K562 (cell line): ENCODE data around the gene C1QTNF5. TPM values are rescaled to one million over a fixed set of nuclear protein-coding genes. Genes with fewer than 3 reads are reported as not detected.

Source experiments
- CTBP1 ChIP-seq: fragments of 450-650 bp; IDR thresholded peaks from 2 replicates; pipeline ENCODE4 v1.6.1; 2016; ENCODE audit warnings: borderline replicate concordance
- CTCFL ChIP-seq: IDR thresholded peaks from 2 replicates; pipeline ENCODE4 v1.6.1; 2011; ENCODE audit warnings: borderline replicate concordance, low read depth, mild to moderate bottlenecking, moderate library complexity, low read length; ENCODE audit not compliant: insufficient read depth, poor library complexity, severe bottlenecking
- EGR1 ChIP-seq: fragments of 450-650 bp; conservative IDR thresholded peaks from 2 replicates; pipeline ENCODE4 v1.6.1; 2017; ENCODE audit warnings: mild to moderate bottlenecking
- ELF2 ChIP-seq: fragments of 250-450 bp; sonication (Bioruptor Pico); IDR thresholded peaks from 2 replicates; pipeline ENCODE4 v1.5.0; 2021; ENCODE audit warnings: mild to moderate bottlenecking
- ELK3 ChIP-seq: fragments of 450-650 bp; formaldehyde crosslinking; IDR thresholded peaks from 2 replicates; pipeline ENCODE4 v1.4.0; 2020; ENCODE audit warnings: mild to moderate bottlenecking
- FOXA3 ChIP-seq, 2 experiments: fragments of 450-650 bp in 1 of 2; sonication (generic) in 1 of 2; formaldehyde crosslinking; IDR thresholded peaks in 1 of 2; conservative IDR thresholded peaks in 1 of 2; 2 replicates each; pipeline versions ENCODE4 v1.4.0 to v1.8.0; 2020 to 2022; ENCODE audit warnings: mild to moderate bottlenecking in 2 of 2, missing genetic modification reagents in 1 of 2
- FOXM1 ChIP-seq, 2 experiments: fragments of 450-650 bp in 1 of 2; sonication (generic) in 1 of 2; formaldehyde crosslinking in 1 of 2; IDR thresholded peaks; 2 replicates each; pipeline versions ENCODE4 v1.6.1 to v1.9.0; 2017 to 2022; ENCODE audit warnings: low read depth in 2 of 2, mild to moderate bottlenecking in 2 of 2, missing genetic modification reagents in 1 of 2, moderate library complexity in 1 of 2
- GATAD2B ChIP-seq: fragments of 450-650 bp; IDR thresholded peaks from 2 replicates; pipeline ENCODE4 v1.6.1; 2017; ENCODE audit warnings: mild to moderate bottlenecking, borderline replicate concordance
- KHSRP ChIP-seq: fragments of 450-650 bp; IDR thresholded peaks from 2 replicates; pipeline ENCODE4 v1.6.1; 2017
- NFYB ChIP-seq: IDR thresholded peaks from 2 replicates; pipeline ENCODE4 v1.6.1; 2011; ENCODE audit warnings: mild to moderate bottlenecking, moderate library complexity; ENCODE audit not compliant: insufficient read length; ENCODE audit errors: extremely low read depth
- NONO ChIP-seq, 2 experiments: fragments of 200-400 bp in 1 of 2; fragments of 450-650 bp in 1 of 2; formaldehyde crosslinking in 1 of 2; IDR thresholded peaks; 2 replicates each; pipeline ENCODE4 v1.6.1; 2017; ENCODE audit warnings: low read depth in 2 of 2, mild to moderate bottlenecking in 2 of 2, moderate library complexity in 2 of 2, low read length in 1 of 2
- NUFIP1 ChIP-seq: fragments of 450-650 bp; IDR thresholded peaks from 2 replicates; pipeline ENCODE4 v1.6.1; 2018; ENCODE audit not compliant: partially characterized antibody
- POLR2A ChIP-seq: fragments of 450-650 bp; conservative IDR thresholded peaks from 2 replicates; pipeline ENCODE4 v1.6.1; 2016
- RCOR1 ChIP-seq, 2 experiments: IDR thresholded peaks; 2 replicates each; pipeline ENCODE4 v1.6.1; 2012; ENCODE audit warnings: low read depth in 2 of 2, low read length in 2 of 2, borderline replicate concordance in 1 of 2, improper control_type of control experiment in 1 of 2
- SRSF9 ChIP-seq: fragments of 200-400 bp; formaldehyde crosslinking; IDR thresholded peaks from 2 replicates; pipeline ENCODE4 v1.6.1; 2017; ENCODE audit warnings: low read depth, low read length, borderline replicate concordance
- TBL1XR1 ChIP-seq, 2 experiments: IDR thresholded peaks; 2 replicates each; pipeline ENCODE4 v1.6.1; 2012; ENCODE audit warnings: improper control_type of control experiment in 2 of 2, low read length in 2 of 2, mild to moderate bottlenecking in 1 of 2
- YY1 ChIP-seq, 3 experiments: IDR thresholded peaks; 2 replicates each; pipeline ENCODE4 v1.6.1; 2011; ENCODE audit warnings: low read length in 2 of 3, mild to moderate bottlenecking in 2 of 3, moderate library complexity in 2 of 3, borderline replicate concordance in 1 of 3, control low read depth in 1 of 3, low read depth in 1 of 3; ENCODE audit not compliant: insufficient read depth in 3 of 3, insufficient replicate concordance in 2 of 3, control insufficient read depth in 1 of 3, insufficient read length in 1 of 3; ENCODE audit errors: extremely low read depth in 1 of 3
- ZBTB1 ChIP-seq: sonication (generic); formaldehyde crosslinking; IDR thresholded peaks from 2 replicates; pipeline ENCODE4 v1.8.1; 2023; ENCODE audit warnings: missing genetic modification reagents, low read depth, mild to moderate bottlenecking, borderline replicate concordance
- ZHX1 ChIP-seq: fragments of 150-350 bp; conservative IDR thresholded peaks from 2 replicates; pipeline ENCODE4 v1.6.1; 2014; ENCODE audit warnings: low read length
- polyA plus RNA-seq, 8 experiments: library from polyadenylated mRNA; depleted of rRNA in 4 of 8; stranded (reverse) in 5 of 8; unstranded in 3 of 8; fragments of >200 nt; fragmentation: Nextera tagmentation in 2 of 8; fragmentation: Illumina TruSeq in 1 of 8; extraction: Ambion mirVana in 2 of 8; extraction: Trizol in 1 of 8; gene quantifications; 2 replicates each; pipeline versions ENCODE4 v1.2.1 to v1.2.3, GENCODE V29; 2011 to 2014; ENCODE audit warnings: inconsistent platforms in 1 of 8, missing spikeins in 1 of 8
- total RNA-seq, 7 experiments: library from RNA; depleted of rRNA in 6 of 7; stranded (reverse); fragments of >200 nt in 6 of 7; fragmentation: Illumina TruSeq in 2 of 7; extraction: Trizol in 2 of 7; gene quantifications; 2 replicates each; pipeline versions ENCODE4 v1.2.1 to v1.2.3, GENCODE V29; 2011 to 2021; ENCODE audit warnings: low replicate concordance in 1 of 7

C1QTNF5 gene
- total and polyA plus RNA-seq, 9 of the 15 experiments (the other 6 are each of a cell fraction or from before 2014, with no cell fraction given), result 0.07 to 0.76 (median 0.24) TPM; not detected in 1

GRCh38 chr11:119381181-119381988, 40.7 kb upstream of the C1QTNF5 start, which contains the start of gene USP2 (continued):
- TF ChIP-seq FOXA3 (CRISPR knock-in tag; conservative IDR thresholded peaks at IDR 0.05 in 1 of 2, IDR thresholded peaks at IDR 0.05 in 1 of 2), result peak in 1 of 2 experiments; percentile 60; a peak in 1 of 4 replicates
- no peak for TF ChIP-seq ZBTB1 (CRISPR knock-in tag)
- TF ChIP-seq POLR2A, result 0 out of 2 replicates have a peak, but pooled peaks have one; percentile 40
- TF ChIP-seq ZHX1, result 0 out of 2 replicates have a peak, but pooled peaks have one; percentile 18
- TF ChIP-seq GATAD2B, result no peak
- peak in 2 of 3 experiments; percentile 45 to 60 for TF ChIP-seq YY1 (IDR thresholded peaks at IDR 0.05; ENCODE audit: borderline replicate concordance in 1 of 3, control insufficient read depth in 1 of 3, extremely low read depth in 1 of 3, insufficient read depth in 3 of 3, insufficient read length in 1 of 3, insufficient replicate concordance in 2 of 3, low read depth in 1 of 3, low read length in 2 of 3)
- TF ChIP-seq EGR1, result peak; percentile 46; the same call in 1 of the 2 replicates
- TF ChIP-seq SRSF9, result no peak
- TF ChIP-seq NFYB, result peak; percentile 58
- peak in 1 of 2 experiments; percentile 60; a peak in 1 of 4 replicates for TF ChIP-seq NONO (IDR thresholded peaks at IDR 0.05; ENCODE audit: low read depth in 2 of 2, low read length in 1 of 2)
- peak in 1 of 2 experiments; percentile 62; a peak in 1 of 4 replicates for TF ChIP-seq RCOR1 (IDR thresholded peaks at IDR 0.05; ENCODE audit: borderline replicate concordance in 1 of 2, low read depth in 2 of 2, low read length in 2 of 2)
- TF ChIP-seq ELF2 (CRISPR knock-in tag), result 0 out of 2 replicates have a peak, but pooled peaks have one; percentile 54
- peak; percentile 9 to 66; a peak in 2 of 4 replicates for TF ChIP-seq TBL1XR1 (IDR thresholded peaks at IDR 0.05; ENCODE audit: low read length in 2 of 2)
- peak; percentile 82 for TF ChIP-seq CTCFL
- TF ChIP-seq FOXM1 (IDR thresholded peaks at IDR 0.05; ENCODE audit: low read depth), result no peak
- TF ChIP-seq FOXM1 (CRISPR knock-in tag; IDR thresholded peaks at IDR 0.05; ENCODE audit: low read depth), result 0 out of 2 replicates have a peak, but pooled peaks have one; percentile 52
- TF ChIP-seq ELK3 (CRISPR knock-in tag), result no peak
- 0 out of 2 replicates have a peak, but pooled peaks have one; percentile 45 for TF ChIP-seq KHSRP
- no peak for TF ChIP-seq NUFIP1
- peak; percentile 84 for TF ChIP-seq CTBP1
